GM21825 (cell line): ENCODE results near the gene FIBCD1.

Experiments used
- ATAC-seq: cut with Tn5 transposase; IDR thresholded peaks from one replicate; pipeline ENCODE4 v1.9.1; 2021; ENCODE audit warnings: mild to moderate bottlenecking, moderate library complexity; ENCODE audit not compliant: unreplicated experiment

The FIBCD1 gene

DNA sequence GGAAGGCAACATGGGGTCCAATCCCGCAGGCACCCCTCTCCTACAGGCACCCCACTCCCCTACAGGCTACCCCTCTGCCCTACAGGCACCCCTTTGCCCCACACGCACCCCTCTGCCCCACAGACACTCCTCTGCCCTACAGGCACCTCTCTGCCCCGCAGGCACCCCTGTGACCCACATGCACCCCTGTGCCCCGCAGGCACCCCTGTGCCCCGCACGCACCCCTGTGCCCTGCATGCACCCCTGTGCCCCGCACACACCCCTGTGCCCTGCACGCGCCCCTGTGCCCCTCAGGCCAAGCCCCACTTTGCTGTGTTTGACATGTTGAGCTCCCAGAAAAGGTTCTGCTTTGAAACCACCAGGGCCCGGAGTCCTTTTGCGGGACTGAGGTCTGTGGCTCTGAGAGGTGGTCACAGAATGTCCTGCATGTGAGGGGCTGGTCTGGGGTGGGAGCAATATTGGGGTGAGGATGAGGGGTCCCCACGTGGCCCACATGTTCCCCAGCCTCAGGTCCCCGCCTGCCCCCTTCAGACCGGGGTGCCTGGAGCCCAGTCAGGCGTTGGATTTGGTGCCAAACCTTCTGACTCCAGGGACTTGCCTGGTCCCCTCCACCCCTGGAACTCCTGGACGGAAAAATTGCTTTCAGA, 41.8 kb downstream of the FIBCD1 start:
- ATAC-seq = no peak

DNA sequence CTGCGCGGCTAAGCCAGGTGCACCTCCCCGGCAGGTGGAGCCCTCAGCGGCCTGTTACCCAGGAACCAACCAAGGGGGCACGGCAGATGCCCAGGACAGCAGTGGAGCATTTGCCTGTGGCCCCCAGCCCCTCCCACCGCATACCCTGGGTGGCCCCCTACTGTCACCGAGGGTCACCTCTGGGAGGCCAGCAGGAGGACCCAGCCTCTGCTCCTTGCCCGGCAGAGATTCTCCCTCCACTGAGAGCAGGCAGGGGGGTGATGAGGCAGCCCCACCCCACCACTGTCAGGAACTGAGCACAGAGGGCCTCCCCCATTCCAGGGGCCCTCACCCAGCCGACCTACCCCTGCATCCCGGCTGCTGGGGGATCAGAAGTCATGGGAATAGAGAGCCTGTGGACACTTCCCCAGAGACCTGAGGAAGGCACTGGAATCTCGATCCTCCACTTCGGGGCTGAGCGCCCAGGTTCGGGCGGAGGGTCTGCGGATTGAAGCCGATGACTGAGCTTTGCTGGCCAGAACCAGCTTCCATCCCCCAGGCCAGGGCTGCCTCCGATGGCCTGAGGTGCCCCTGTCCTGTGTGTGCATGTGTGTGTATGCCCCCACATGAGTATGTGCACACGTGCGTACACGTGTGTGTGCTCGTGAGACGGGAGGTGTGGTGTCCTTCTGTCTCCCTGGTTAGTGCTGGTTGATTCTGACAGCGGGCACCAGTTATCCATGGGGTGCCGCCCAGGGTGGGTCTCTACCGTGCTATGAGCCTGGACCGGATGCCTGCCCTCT, 42.6 kb downstream of the FIBCD1 start, which contains the start of gene QRFP:
TSS of gene QRFP (minus strand) at position 580 of the 782 bp plus-strand sequence. CDS start 2,974 bp downstream, outside the sequence.
- ATAC-seq = no peak

DNA sequence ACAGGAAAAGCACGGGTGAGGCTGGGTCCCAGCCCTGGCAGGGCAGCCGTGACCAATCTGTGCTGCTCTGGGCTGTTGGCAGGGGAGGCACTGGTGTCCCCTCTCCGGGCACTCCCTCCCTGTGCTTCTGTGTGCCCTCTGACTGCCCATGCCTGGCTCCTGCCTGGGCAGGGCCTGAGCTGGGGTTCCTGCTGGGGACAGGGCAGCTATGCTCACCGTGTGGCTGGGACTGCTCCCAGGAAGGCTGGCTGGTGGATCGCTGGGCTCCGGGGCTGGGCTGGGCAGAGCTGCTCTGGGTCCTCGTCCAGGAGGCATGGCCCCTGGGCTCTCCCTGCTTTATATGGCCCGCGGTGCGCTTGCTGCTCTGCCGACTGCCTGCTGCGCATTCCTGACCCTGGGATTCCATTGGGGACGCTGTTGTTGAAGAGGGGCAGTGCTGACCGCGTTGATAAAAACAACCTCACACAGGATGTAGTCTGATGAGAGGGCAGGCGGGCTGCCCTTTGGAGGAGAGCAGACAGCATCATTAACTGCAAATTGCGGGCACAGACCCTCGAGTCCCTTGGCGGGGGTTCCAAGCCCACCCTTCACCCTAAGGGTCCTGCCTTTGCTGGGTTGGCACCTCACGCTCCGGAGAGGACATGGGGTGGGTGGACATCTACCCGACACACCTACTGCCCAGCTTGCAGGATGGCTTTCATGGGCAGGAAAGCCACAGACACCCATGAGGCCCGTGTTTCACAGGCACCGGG, 43.4 kb downstream of the FIBCD1 start:
- no peak for ATAC-seq

DNA sequence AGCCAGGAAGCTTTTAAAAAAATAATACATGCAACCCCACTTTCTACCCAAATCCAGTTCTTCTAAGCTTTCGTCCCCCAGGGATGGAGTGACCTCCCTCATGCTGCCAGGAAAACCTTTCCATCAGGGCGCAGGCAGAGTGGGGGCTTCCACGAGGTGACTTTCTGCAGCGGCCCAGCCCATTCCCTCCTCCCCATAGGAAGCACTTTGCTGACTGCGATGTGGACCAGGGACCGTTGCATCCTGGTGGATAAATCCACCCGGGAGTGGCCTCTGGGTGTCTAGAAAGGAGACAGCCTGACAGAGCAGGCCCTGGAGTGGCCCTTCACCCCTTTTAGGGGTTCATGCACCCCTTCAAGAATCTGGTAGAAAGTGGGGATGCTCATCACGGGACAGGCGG, 44.0 kb downstream of the FIBCD1 start:
- no peak for ATAC-seq

- ATAC-seq = no peak
Observed at GRCh38 chr9:130894546-130894945, 44.5 kb downstream of the FIBCD1 start.

DNA sequence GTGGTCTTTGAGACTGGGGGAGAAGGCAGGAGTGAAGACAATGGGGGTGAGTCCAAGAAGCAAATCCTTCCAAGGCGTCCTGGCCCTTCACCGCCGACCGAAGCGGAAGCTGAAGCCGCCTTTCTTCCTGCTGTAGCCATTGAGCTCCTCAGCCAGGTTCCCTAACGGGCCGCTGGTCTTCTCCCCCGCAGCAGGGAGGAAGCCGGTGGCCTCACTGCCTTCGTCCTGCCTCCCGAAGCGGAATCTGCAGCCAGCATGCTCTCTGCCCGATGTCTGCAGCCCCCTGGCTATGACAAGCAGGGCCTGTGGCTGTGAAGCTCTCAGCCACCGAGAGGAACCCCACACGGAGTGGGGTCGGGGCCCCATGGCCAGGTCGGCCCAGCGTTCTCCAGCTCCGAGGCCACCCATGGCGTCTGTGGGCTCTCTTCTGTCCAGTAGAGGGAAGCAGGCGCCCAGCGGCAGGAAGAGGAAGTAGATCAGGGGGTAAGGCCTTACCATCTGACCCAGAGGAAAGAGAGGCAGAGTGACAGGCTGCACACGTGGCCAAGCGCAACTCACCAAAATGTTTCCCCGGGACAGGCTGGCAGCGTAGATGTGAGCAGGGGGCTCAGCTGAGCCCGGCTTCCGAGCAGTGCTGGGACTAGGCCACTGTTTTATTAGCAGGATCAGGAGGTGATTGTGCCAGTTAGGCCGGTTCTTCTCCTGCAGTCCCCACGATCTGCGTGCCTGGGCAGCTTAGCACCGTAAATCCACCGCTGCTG, 45.5 kb downstream of the FIBCD1 start:
- no peak for ATAC-seq

GRCh38 chr9:130892477-130893304, 46.4 kb downstream of the FIBCD1 start:
- no peak for ATAC-seq

DNA sequence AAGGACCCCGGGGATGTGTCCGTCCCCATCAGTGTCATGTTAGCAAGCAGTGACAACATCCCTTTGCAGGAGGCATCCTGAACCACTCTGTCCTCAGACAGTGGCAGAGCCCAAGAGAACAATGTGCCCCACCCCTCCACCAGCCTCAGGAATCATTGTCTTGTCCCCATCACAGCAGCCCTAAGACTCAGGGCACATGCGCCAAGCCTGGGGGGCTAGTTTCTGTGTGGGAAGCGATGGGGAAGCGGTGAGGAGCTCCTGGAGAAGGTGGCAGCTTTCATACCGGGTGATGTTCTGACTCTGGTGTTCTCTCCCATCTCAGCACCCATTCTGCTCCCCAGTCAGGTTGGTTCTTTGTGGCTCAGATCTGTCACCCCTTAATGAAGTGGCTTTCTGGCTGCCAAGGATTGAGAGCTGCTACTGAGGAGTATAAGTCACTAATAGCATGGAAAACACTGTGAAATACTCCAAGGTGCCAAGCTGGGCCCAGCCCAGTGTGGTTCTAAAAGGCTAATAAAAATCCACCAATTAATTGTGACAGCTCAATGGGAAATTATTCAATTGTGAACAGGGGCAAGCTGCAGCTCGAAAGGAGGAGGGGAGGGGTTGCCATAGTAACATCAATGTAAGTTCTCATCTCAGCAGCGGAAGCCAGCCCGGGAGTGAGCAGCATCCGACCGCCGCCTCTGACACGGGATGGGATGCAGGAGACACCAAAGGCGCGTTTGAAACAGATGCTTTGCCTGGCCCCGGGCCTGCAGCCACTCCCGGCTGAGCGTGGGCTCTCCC, 47.2 kb downstream of the FIBCD1 start:
- ATAC-seq = no peak

DNA sequence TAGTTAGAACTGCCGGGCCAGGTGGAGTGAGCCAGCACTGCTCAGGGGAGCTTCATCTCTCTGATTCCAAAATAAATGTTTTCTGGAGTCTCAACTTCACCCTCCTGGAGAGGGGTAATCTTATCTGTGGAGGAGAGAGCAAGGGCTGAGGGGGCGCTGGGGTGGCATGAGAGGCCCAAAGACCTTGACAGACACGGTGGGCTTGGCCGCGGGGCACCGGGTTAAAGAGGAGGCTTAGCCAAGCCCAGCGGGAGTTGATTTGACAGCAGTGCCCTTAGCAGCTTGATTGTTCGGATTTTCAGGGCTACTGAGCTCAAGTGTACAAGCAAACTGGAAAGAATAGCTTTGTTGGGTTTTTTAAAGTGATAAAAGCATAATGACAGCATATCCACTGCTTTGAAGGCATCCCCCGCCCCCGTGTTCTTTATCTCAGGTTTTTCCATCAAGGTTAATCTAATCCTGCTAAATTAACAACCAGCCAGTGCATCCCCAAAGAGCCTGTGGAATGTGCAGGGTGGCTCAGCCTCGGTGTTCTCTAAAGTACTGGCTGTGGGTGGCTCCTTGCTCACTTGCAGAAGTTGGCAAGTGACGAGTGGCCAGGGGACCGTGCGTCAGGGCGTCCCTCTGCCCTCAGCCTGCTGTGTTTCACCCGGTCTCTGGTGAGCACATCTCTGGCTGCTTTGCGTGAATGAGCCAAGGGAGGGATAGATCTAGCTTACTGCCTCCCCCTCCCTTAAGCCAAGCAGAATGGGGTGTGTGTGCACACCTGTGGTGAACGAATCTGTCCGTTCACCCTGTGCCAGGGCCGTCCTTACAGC, 48.0 kb downstream of the FIBCD1 start:
- ATAC-seq = no peak

DNA sequence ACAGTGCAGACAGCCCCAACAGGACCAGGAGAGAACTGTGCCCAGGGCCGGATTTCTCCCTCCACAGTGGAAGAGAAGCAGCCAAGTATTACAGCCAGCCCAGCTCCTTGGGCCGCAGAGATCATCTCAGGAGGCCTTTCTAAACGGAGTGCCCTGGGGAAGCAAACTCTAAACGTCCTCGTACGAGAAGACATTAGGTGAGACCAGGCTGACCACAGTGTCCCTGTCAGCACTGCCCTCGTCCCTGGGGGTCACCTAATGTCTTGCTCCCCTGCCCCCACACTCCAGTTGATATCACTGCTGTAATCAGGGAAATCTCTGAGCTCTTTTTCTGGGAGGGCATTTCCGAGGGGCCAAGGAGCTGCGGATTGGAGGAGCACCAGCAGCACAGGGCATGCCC, 48.9 kb downstream of the FIBCD1 start:
- ATAC-seq = no peak

- ATAC-seq = no peak
Observed at GRCh38 chr9:130888146-130888885, 50.7 kb downstream of the FIBCD1 start.

GRCh38 chr9:130887494-130888144, 51.4 kb downstream of the FIBCD1 start:
- ATAC-seq = no peak

DNA sequence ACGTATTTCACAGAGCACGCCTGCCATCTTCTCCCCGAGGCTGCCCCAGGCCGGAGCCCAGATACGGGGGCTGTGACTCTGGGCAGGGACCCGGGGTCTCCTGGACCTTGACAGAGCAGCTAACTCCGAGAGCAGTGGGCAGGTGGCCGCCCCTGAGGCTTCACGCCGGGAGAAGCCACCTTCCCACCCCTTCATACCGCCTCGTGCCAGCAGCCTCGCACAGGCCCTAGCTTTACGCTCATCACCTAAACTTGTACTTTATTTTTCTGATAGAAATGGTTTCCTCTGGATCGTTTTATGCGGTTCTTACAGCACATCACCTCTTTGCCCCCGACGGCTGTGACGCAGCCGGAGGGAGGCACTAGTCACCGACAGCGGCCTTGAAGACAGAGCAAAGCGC, 52.1 kb downstream of the FIBCD1 start:
- no peak for ATAC-seq

- ATAC-seq = no peak
Observed at GRCh38 chr9:130885484-130886375, 53.3 kb downstream of the FIBCD1 start.

- ATAC-seq = no peak
Observed at GRCh38 chr9:130884542-130885483, 54.2 kb downstream of the FIBCD1 start.
